Lower leg skin (tissue), 3 donors: ENCODE results near the gene TBC1D25.

Experiments
- CTCF ChIP-seq, 3 donors: fragments of 450-650 bp; IDR thresholded peaks; one replicate each; pipeline ENCODE4 v1.5.1; 2016; ENCODE audit warnings: antibody characterized with exemption in 3 of 3, mild to moderate bottlenecking in 3 of 3, moderate library complexity in 2 of 3
- POLR2A ChIP-seq, 2 donors: fragments of 450-650 bp; IDR thresholded peaks; one replicate each; pipeline ENCODE4 v1.6.1; 2016 to 2017; ENCODE audit warnings: antibody characterized with exemption in 2 of 2, mild to moderate bottlenecking in 1 of 2, moderate library complexity in 1 of 2

- TF ChIP-seq CTCF (IDR thresholded peaks at IDR 0.05) = no peak
- TF ChIP-seq POLR2A (IDR thresholded peaks at IDR 0.05) = no peak
Observed at GRCh38 chrX:48584698-48585097, 45.2 kb downstream of the TBC1D25 start.
